Neural cell (in vitro differentiated cells): Measurements from ENCODE around the gene UBE4B. TPM values are rescaled to one million over a fixed set of nuclear protein-coding genes. Genes with fewer than 3 reads are reported as not detected.

Experiments
- H2AFZ ChIP-seq: fragments of 200-600, 300-800 bp; sonication (generic), shearing (Covaris generic); 2 replicates; pipeline ENCODE4 v1.6.0; 2014; ENCODE audit warnings: low read depth, mild to moderate bottlenecking, antibody characterized with exemption, low read length, moderate library complexity
- H3F3A ChIP-seq: fragments of 200-600 bp; shearing (Covaris generic); 2 replicates; pipeline ENCODE4 v1.6.1; 2016; ENCODE audit warnings: mild to moderate bottlenecking, moderate library complexity, mixed read lengths, antibody characterized with exemption, low read length; ENCODE audit not compliant: insufficient read depth, poor library complexity, severe bottlenecking
- H3K27ac ChIP-seq: fragments of 200-600, 300-800 bp; sonication (generic), shearing (Covaris generic); 2 replicates; pipeline ENCODE4 v1.5.1; 2014; ENCODE audit warnings: mild to moderate bottlenecking, low read length, moderate library complexity
- H3K27me3 ChIP-seq: fragments of 300-800, 200-600 bp; sonication (generic), shearing (Covaris generic); 2 replicates; pipeline ENCODE4 v1.6.0; 2014; ENCODE audit warnings: mild to moderate bottlenecking, low read depth, low read length, moderate library complexity; ENCODE audit not compliant: insufficient read depth
- H3K36me3 ChIP-seq: fragments of 300-800, 200-600 bp; sonication (generic), shearing (Covaris generic); 2 replicates; pipeline ENCODE4 v1.5.1; 2014; ENCODE audit warnings: mild to moderate bottlenecking, antibody characterized with exemption, low read length, moderate library complexity; ENCODE audit not compliant: insufficient read depth
- H3K4me2 ChIP-seq: fragments of 300-800, 200-600 bp; sonication (generic), shearing (Covaris generic); 2 replicates; pipeline ENCODE4 v1.6.0; 2014; ENCODE audit warnings: mild to moderate bottlenecking, low read length
- H3K4me3 ChIP-seq: fragments of 300-800, 200-600 bp; sonication (generic), shearing (Covaris generic); 2 replicates; pipeline ENCODE4 v1.5.1; 2014; ENCODE audit warnings: mild to moderate bottlenecking, low read length, moderate library complexity
- H3K79me2 ChIP-seq: fragments of 200-600 bp; shearing (Covaris generic); replicated peaks from 2 replicates; pipeline ENCODE4 v1.6.0; 2014; ENCODE audit warnings: mild to moderate bottlenecking, low read length, moderate library complexity; ENCODE audit not compliant: insufficient read depth
- H3K9ac ChIP-seq: fragments of 300-800, 200-600 bp; sonication (generic), shearing (Covaris generic); 2 replicates; pipeline ENCODE4 v1.6.1; 2016; ENCODE audit warnings: mild to moderate bottlenecking, low read length, mixed read lengths
- H3K9me2 ChIP-seq: fragments of 200-600 bp; shearing (Covaris generic); 2 replicates; pipeline ENCODE4 v1.6.1; 2016; ENCODE audit warnings: mild to moderate bottlenecking, low read length, mixed read lengths; ENCODE audit not compliant: insufficient read depth
- H3K9me3 ChIP-seq: fragments of 200-600, 300-800 bp; sonication (generic), shearing (Covaris generic); 2 replicates; pipeline ENCODE4 v1.6.1; 2016; ENCODE audit warnings: mild to moderate bottlenecking, mixed run types, low read length, moderate library complexity, mixed read lengths
- H4K20me1 ChIP-seq: fragments of 200-600 bp; shearing (Covaris generic); 2 replicates; pipeline ENCODE4 v1.6.1; 2016; ENCODE audit warnings: mild to moderate bottlenecking, mixed run types; ENCODE audit not compliant: insufficient read depth
- CTCF ChIP-seq: fragments of 450-650 bp; IDR thresholded peaks from 2 replicates; pipeline ENCODE4 v1.5.1; 2014; ENCODE audit warnings: antibody characterized with exemption, mild to moderate bottlenecking, moderate library complexity; ENCODE audit not compliant: poor library complexity, severe bottlenecking
- EP300 ChIP-seq: fragments of 450-650 bp; conservative IDR thresholded peaks from 2 replicates; pipeline ENCODE4 v1.6.1; 2014; ENCODE audit warnings: antibody characterized with exemption, mild to moderate bottlenecking, moderate library complexity; ENCODE audit not compliant: poor library complexity, severe bottlenecking
- EZH2 ChIP-seq: fragments of 200-600, 300-800 bp; shearing (Covaris generic), sonication (generic); IDR thresholded peaks from 2 replicates; pipeline ENCODE4 v1.6.1; 2014; ENCODE audit warnings: antibody characterized with exemption, low read length, borderline replicate concordance, mild to moderate bottlenecking; ENCODE audit not compliant: insufficient read depth, poor library complexity, severe bottlenecking
- MXI1 ChIP-seq: fragments of 450-650 bp; conservative IDR thresholded peaks from 2 replicates; pipeline ENCODE4 v1.6.1; 2014; ENCODE audit warnings: antibody characterized with exemption, mild to moderate bottlenecking; ENCODE audit not compliant: poor library complexity, severe bottlenecking
- POLR2AphosphoS5 ChIP-seq: IDR thresholded peaks from 2 replicates; pipeline ENCODE4 v1.6.1; 2012
- RAD21 ChIP-seq: fragments of 450-650 bp; conservative IDR thresholded peaks from 2 replicates; pipeline ENCODE4 v1.6.1; 2014; ENCODE audit warnings: antibody characterized with exemption, mild to moderate bottlenecking, moderate library complexity
- REST ChIP-seq: IDR thresholded peaks from 2 replicates; pipeline ENCODE4 v1.6.1; 2012; ENCODE audit warnings: borderline replicate concordance
- SMC3 ChIP-seq: fragments of 450-650 bp; conservative IDR thresholded peaks from 2 replicates; pipeline ENCODE4 v1.6.1; 2014; ENCODE audit warnings: antibody characterized with exemption, mild to moderate bottlenecking, moderate library complexity; ENCODE audit not compliant: poor library complexity
- TAF1 ChIP-seq: IDR thresholded peaks from 2 replicates; pipeline ENCODE4 v1.6.1; 2012; ENCODE audit warnings: low read depth
- polyA plus RNA-seq: library from polyadenylated mRNA; depleted of rRNA; stranded (reverse); fragments of >200 nt; gene quantifications from 2 replicates; pipeline ENCODE4 v1.2.3, GENCODE V29; 2014

Gene UBE4B
- polyA plus RNA-seq, 1 donor from 2014 or later = 28.9 TPM

GRCh38 chr1:10045480-10046355, 13.0 kb downstream of the UBE4B start:
- Histone ChIP-seq H4K20me1 (no peaks in the 10 kb centered on the region), H3K79me2 (peaks cover 55% of the 10 kb centered on the region), H3K36me3 (no peaks in the 10 kb centered on the region), H3K4me2 (no peak overlapping the region), H3K9me3 (no peaks in the 10 kb centered on the region), H3K27ac (no peak overlapping the region), H3K27me3 (no peaks in the 10 kb centered on the region), H3K9me2 (no peaks in the 10 kb centered on the region), H3K9ac (no peak overlapping the region), H2AFZ (no peak overlapping the region), H3F3A (no peaks in the 10 kb centered on the region), H3K4me3 (no peak overlapping the region)
- no peak for TF ChIP-seq POLR2AphosphoS5
- TF ChIP-seq EP300 = no peak
- TF ChIP-seq RAD21 = no peak
- no peak for TF ChIP-seq TAF1
- TF ChIP-seq MXI1 = no peak
- TF ChIP-seq SMC3 = no peak
- TF ChIP-seq REST = no peak
- no peak for TF ChIP-seq CTCF
- TF ChIP-seq EZH2 = no peak

GRCh38 chr1:10046356-10047085, 13.8 kb downstream of the UBE4B start:
- Histone ChIP-seq H4K20me1 (no peaks in the 10 kb centered on the region), H3K9me2 (no peaks in the 10 kb centered on the region), H2AFZ (no peak overlapping the region), H3K4me2 (no peak overlapping the region), H3K27me3 (no peaks in the 10 kb centered on the region), H3K79me2 (peaks cover 51% of the 10 kb centered on the region), H3K4me3 (no peak overlapping the region), H3K27ac (no peak overlapping the region), H3K9me3 (no peaks in the 10 kb centered on the region), H3K9ac (no peak overlapping the region), H3K36me3 (no peaks in the 10 kb centered on the region), H3F3A (no peaks in the 10 kb centered on the region)
- no peak for TF ChIP-seq RAD21
- TF ChIP-seq EZH2 = no peak
- TF ChIP-seq MXI1 = no peak
- no peak for TF ChIP-seq REST
- TF ChIP-seq EP300 = no peak
- TF ChIP-seq CTCF = no peak
- no peak for TF ChIP-seq TAF1
- no peak for TF ChIP-seq SMC3
